Measurements from ENCODE around the gene ZFYVE16. TPM values are rescaled to one million over a fixed set of nuclear protein-coding genes. Genes with fewer than 3 reads are reported as not detected.

ZFYVE16 gene
- total and polyA plus RNA-seq, 2 of the 13 experiments (the other 11 are each of a cell fraction or from before 2014, with no cell fraction given), result 9.3 to 33.3 TPM

- TF ChIP-seq ZBTB2 (CRISPR knock-in tag; IDR thresholded peaks at IDR 0.05; ENCODE audit: low read depth) (0 out of 2 replicates have a peak, but pooled peaks have one; percentile 15), PAF1 (CRISPR knock-in tag; IDR thresholded peaks at IDR 0.05) (no peak), ZNF407 (CRISPR knock-in tag; IDR thresholded peaks at IDR 0.05; ENCODE audit: not compliant biosample characterization) (peak; percentile 74), ZNF770 (CRISPR knock-in tag; IDR thresholded peaks at IDR 0.05) (peak; percentile 29; the same call in 1 of the 2 replicates), PPARG (CRISPR knock-in tag; conservative IDR thresholded peaks at IDR 0.05) (no peak), MXI1 (IDR thresholded peaks at IDR 0.05; ENCODE audit: borderline replicate concordance, low read depth, low read length) (peak; percentile 52; the same call in 1 of the 3 replicates)
These were observed at the start of gene ZFYVE16 (continued) for GRCh38 chr5:80407735-80408483.
